Measurements from ENCODE around the gene DGCR6.
"Not testable (repeated sequence)": the region's sequence is repeated elsewhere in the genome, so short reads cannot be mapped to it uniquely, and the experiment has no call there.

The DGCR6 gene

DNA sequence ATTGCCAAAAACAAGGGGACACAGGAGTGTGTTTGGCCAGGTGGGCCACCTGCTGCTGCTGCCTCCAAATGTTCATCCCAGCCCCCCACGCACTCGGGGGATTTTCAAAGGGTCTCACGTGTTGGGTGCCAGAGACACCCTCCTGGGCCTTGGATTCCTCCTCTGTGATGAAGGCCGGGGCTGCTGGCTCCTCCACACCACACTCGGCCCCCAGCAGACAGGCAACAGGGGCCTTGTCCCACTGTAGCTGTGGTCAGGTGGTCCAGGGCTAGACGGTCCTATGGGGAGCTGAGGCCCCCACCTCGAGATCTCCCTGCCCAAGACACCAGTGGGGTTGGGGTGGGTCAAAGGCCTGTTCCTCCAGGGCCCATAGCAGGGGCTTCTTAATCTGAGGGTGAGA is 55.1 kb downstream of the DGCR6 start:
- DNase-seq, result not testable (repeated sequence)

Measured in stimulated activated CD4-positive, alpha-beta T cell treated with anti-CD3 and anti-CD28 coated beads, Interleukin-1b, Interleukin-23, amount 100 ng/mL, for 48 hours (primary cell).